ENCODE measurements around the gene P4HB.

Gene P4HB

DNA sequence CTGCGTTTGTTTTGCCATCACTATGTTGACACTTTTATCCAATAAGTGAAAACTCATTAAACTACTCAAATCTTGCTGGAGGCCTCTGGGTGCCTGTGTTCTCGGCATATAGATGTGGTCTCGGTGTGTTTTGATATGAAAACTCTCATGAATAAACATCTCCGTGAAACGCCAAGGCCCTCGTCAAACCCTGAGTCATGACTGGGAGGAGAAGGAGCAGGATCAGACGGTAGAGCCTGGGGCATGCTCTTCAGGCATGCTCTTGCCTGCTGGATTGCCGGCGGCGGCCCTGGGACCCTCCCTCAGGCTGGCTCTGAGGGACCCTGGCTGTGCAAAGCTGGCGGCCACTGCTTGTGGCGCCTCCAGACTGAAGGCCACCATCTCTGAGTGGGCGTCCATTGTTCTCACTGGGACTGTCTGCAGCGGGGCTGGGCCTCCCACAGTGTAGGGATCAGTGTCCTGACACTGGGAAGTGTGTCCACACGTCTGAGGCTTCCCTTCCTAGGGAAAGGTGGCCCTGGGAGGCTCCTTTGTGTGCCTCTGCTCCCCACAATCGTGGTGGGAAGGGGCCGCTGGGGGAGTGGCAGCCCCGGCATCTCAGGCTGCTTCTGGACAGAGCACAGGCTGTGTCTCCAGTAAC lies 40.0 kb upstream of the P4HB start:
- no peak for TF ChIP-seq CTCF (IDR thresholded peaks at IDR 0.05)

- no peak for TF ChIP-seq CTCF (IDR thresholded peaks at IDR 0.05)
Measured at GRCh38 chr17:81899514-81900166, 39.3 kb upstream of the P4HB start.

DNA sequence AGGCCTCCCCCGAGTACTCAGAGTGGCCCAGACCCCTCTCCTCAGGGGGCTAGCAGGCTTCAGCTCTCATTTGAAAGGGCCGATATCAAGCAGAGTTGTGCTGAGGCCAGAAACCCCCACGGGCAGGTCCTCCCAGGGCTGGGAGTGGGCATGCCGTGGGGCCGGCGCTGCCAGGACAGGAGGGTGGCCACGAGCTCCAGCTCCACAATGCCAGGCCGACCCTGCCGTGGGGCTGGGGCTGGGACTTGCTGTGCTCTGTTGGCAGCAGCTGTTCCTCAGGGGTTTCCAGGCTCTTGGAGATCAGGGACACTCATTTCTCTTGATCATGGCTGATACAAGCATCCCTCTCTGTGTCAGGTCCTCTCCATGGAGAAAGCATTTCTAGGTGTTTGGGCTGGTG lies 38.5 kb upstream of the P4HB start:
- TF ChIP-seq CTCF (IDR thresholded peaks at IDR 0.05): no peak

- no peak for TF ChIP-seq CTCF (IDR thresholded peaks at IDR 0.05)
Measured at GRCh38 chr17:81898029-81898866, 37.9 kb upstream of the P4HB start.

DNA sequence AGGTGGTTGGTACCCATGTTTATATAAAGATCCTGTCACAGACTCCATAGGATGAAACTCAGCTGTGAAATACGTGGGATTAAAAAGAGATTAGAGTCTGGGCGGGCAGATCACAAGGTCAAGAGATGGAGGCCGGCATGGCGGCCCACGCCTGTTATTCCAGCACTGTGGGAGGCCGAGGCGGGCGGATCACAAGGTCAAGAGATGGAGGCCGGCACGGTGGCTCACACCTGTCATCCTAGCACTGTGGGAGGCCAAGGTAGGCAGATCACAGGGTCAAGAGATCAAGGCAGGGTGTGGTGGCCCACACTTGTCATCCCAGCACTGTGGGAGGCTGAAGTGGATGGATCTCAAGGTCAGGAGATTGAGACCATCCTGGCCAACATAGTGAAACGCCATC lies 35.1 kb upstream of the P4HB start:
- no peak for TF ChIP-seq CTCF (IDR thresholded peaks at IDR 0.05)

- no peak for TF ChIP-seq CTCF (IDR thresholded peaks at IDR 0.05)
Measured at GRCh38 chr17:81891303-81891552, 30.9 kb upstream of the P4HB start.

DNA sequence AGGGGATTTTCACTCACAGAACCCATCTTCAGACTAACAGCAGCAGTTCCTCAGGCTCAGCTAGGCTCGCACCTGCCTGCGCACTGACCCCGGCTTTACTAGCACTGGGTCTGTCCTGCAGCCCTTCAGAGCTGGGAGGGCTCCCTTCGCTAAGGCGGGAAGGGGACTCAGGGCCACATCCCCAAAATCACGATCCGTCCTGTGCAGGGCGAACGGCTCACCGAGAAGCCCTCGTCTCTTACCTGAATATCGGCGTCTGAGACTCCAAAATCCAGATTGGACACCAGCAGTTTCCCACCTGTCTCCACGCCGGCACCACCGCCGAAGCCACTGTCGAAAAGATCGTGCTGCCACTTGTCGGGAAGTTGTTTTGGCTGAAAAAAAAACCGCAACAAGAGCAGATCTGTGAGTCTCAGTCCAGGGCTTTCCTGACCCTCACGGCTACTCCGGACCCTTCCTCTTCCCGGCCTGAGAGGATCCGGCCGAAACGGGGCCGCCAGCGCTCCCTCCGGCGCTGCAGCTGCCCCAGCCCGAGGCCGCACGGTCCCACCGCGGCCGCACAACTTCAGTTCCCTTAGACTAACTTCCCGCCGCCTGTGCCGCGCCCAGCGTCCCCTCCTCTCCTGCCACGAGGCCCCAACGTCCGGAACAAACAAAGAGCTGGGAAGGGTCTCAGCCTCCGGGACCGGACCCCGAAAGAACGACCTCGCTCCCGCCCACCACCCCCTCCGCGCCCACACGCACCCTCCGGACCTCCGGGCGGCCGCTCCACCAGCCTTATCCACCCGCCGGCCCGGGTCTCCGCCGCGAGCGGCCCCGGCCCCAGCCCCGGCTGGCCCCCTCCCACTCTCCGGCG lies 30.3 kb upstream of the P4HB start:
- TF ChIP-seq CTCF (IDR thresholded peaks at IDR 0.05): no peak

All from LNCAP (cell line).